Stimulated activated CD4-positive, alpha-beta T cell treated with anti-CD3 and anti-CD28 coated beads, Interleukin-2, amount 100 ng/mL, for 48 hours (primary cell): ENCODE results near the gene AHI1.

ENCODE experiments used
- DNase-seq, 2 donors: peaks; one replicate each; pipeline ENCODE4 v3.0.0-alpha.2; 2020

The AHI1 gene

GRCh38 chr6:135286962-135287538, 210.5 kb downstream of the AHI1 start:
- no peak for DNase-seq

- no peak for DNase-seq
Measured at GRCh38 chr6:135285165-135285564, 212.4 kb downstream of the AHI1 start.

- DNase-seq = no peak
Measured at GRCh38 chr6:135283926-135284325, 213.6 kb downstream of the AHI1 start.

- no peak for DNase-seq
Measured at GRCh38 chr6:135282395-135282794, 215.1 kb downstream of the AHI1 start.

- no peak for DNase-seq
Measured at GRCh38 chr6:135281964-135282363, 215.6 kb downstream of the AHI1 start.

GRCh38 chr6:135281227-135281626, 216.3 kb downstream of the AHI1 start:
- DNase-seq = no peak

GRCh38 chr6:135280375-135281136, 217.0 kb downstream of the AHI1 start:
- no peak for DNase-seq

GRCh38 chr6:135277422-135277821, 220.1 kb downstream of the AHI1 start:
- DNase-seq = no peak

GRCh38 chr6:135274561-135275293, 222.8 kb downstream of the AHI1 start:
- no peak for DNase-seq

- no peak for DNase-seq
Measured at GRCh38 chr6:135271626-135272025, 225.9 kb downstream of the AHI1 start.

GRCh38 chr6:135270676-135271536, 226.6 kb downstream of the AHI1 start:
- no peak for DNase-seq

GRCh38 chr6:135269481-135269891, 228.1 kb downstream of the AHI1 start:
- no peak for DNase-seq

GRCh38 chr6:135268740-135269139, 228.8 kb downstream of the AHI1 start:
- DNase-seq = no peak

- DNase-seq = no peak
Measured at GRCh38 chr6:135268263-135268662, 229.3 kb downstream of the AHI1 start.

GRCh38 chr6:135267085-135267484, 230.5 kb downstream of the AHI1 start:
- no peak for DNase-seq

GRCh38 chr6:135266675-135267074, 230.9 kb downstream of the AHI1 start:
- no peak for DNase-seq

GRCh38 chr6:135265278-135265677, 232.3 kb downstream of the AHI1 start:
- DNase-seq = no peak

- DNase-seq = no peak
Measured at GRCh38 chr6:135261872-135262725, 235.4 kb downstream of the AHI1 start.

- DNase-seq = no peak
Measured at GRCh38 chr6:135260612-135261011, 236.9 kb downstream of the AHI1 start.

- DNase-seq = no peak
Measured at GRCh38 chr6:135258970-135259369, 238.6 kb downstream of the AHI1 start.

- no peak for DNase-seq
Measured at GRCh38 chr6:135257631-135258405, 239.7 kb downstream of the AHI1 start.
